HCT116 (cell line): ENCODE data around the gene ZBTB20. TPM values are rescaled to one million over a fixed set of nuclear protein-coding genes. Genes with fewer than 3 reads are reported as not detected.

Experiments
- ATAC-seq: fragments of 200-7000 bp; cut with Tn5 transposase; 2 replicates; pipeline ENCODE4 v1.9.1; 2020; ENCODE audit warnings: mild to moderate bottlenecking, moderate library complexity
- BruUV-seq: library from RNA; stranded (reverse); fragments of 400-500 nt; replicated peaks from 2 replicates; lab custom pipeline; 2021; lab: Mats Ljungman, UMichigan
- CTCF ChIA-PET: fragments of 300-600 bp; sonication (Branson Sonifier 250); formaldehyde crosslinking; loops from one replicate; lab custom pipeline; 2021; ENCODE audit warnings: antibody characterized with exemption; lab: Charles Lee
- POLR2A ChIA-PET: fragments of 300-600, 350-600 bp; sonication (Branson Sonifier 250); formaldehyde crosslinking; loops from one replicate; lab custom pipeline; 2021; ENCODE audit warnings: antibody characterized with exemption; lab: Charles Lee
- RAD21 ChIA-PET, 2 experiments: fragments of 300-600 bp; sonication (Branson Sonifier 250); formaldehyde crosslinking; loops; one replicate each; lab custom pipeline; 2023; ENCODE audit warnings: low total read pairs in 2 of 2; ENCODE audit not compliant: uncharacterized antibody in 2 of 2, unreplicated experiment in 2 of 2, low non-redundant PET in 1 of 2; lab: Charles Lee
- DNase-seq: peaks from one replicate; pipeline ENCODE4 v3.0.0-alpha.2; 2010; ENCODE audit warnings: low read depth, low spot score
- H2AFZ ChIP-seq: fragments of 200-600 bp; shearing (Covaris generic), sonication (generic); 2 replicates; pipeline ENCODE4 v1.6.1; 2017; ENCODE audit warnings: low read depth, mixed run types, mixed read lengths, antibody characterized with exemption, low read length; ENCODE audit not compliant: poor library complexity, severe bottlenecking
- H3K27ac ChIP-seq: 2 replicates; pipeline ENCODE4 v1.5.1; 2012; ENCODE audit warnings: low read depth, low read length
- H3K27me3 ChIP-seq: fragments of 200-600 bp; sonication (generic); 2 replicates; pipeline ENCODE4 v1.6.1; 2016; ENCODE audit warnings: mixed run types, low read length, mixed read lengths; ENCODE audit not compliant: insufficient read depth
- H3K36me3 ChIP-seq, 2 experiments: fragments of 200-500 bp in 1 of 2; fragments of 200-600 bp in 1 of 2; sonication (Bioruptor generic) in 1 of 2; sonication (generic) in 1 of 2; 2 replicates each; pipeline versions ENCODE4 v1.5.1 to v1.6.1; 2014 to 2016; ENCODE audit warnings: low read length in 2 of 2, inconsistent platforms in 1 of 2, mixed read lengths in 1 of 2, mixed run types in 1 of 2; ENCODE audit not compliant: insufficient read depth in 2 of 2, control insufficient read depth in 1 of 2
- H3K4me1 ChIP-seq, 2 experiments: fragments of 200-600 bp in 1 of 2; sonication (generic) in 1 of 2; 2 replicates each; pipeline versions ENCODE4 v1.5.1 to v1.6.1; 2012 to 2017; ENCODE audit warnings: low read length in 2 of 2, inconsistent platforms in 1 of 2, mild to moderate bottlenecking in 1 of 2, mixed read lengths in 1 of 2, mixed run types in 1 of 2, moderate library complexity in 1 of 2; ENCODE audit not compliant: insufficient read depth in 2 of 2, control insufficient read depth in 1 of 2
- H3K4me2 ChIP-seq: fragments of 200-600 bp; sonication (generic); 2 replicates; pipeline ENCODE4 v1.6.1; 2017; ENCODE audit warnings: mixed run types, low read length, mixed read lengths
- H3K4me3 ChIP-seq, 2 experiments: fragments of 200-600 bp in 1 of 2; sonication (generic) in 1 of 2; replicated peaks in 1 of 2; 2 replicates each; pipeline ENCODE4 v1.5.1; 2011 to 2016; ENCODE audit warnings: low read length in 2 of 2, control low read depth in 1 of 2, low read depth in 1 of 2, mild to moderate bottlenecking in 1 of 2, mixed read lengths in 1 of 2, mixed run types in 1 of 2
- H3K79me2 ChIP-seq: fragments of 200-600 bp; sonication (generic); 2 replicates; pipeline ENCODE4 v1.6.1; 2017; ENCODE audit warnings: mild to moderate bottlenecking, mixed run types, low read length, moderate library complexity, mixed read lengths; ENCODE audit not compliant: insufficient read depth
- H3K9ac ChIP-seq: fragments of 200-600 bp; sonication (generic); 2 replicates; pipeline ENCODE4 v1.6.1; 2016; ENCODE audit warnings: low read length, mixed read lengths
- H3K9me2 ChIP-seq: fragments of 200-600 bp; sonication (generic), shearing (Covaris generic); 2 replicates; pipeline ENCODE4 v1.6.1; 2017; ENCODE audit warnings: mixed run types, mild to moderate bottlenecking, moderate library complexity; ENCODE audit not compliant: insufficient read depth
- H3K9me3 ChIP-seq, 2 experiments: fragments of 200-500 bp in 1 of 2; fragments of 200-600 bp in 1 of 2; sonication (Bioruptor generic) in 1 of 2; sonication (generic) in 1 of 2; 2 replicates each; pipeline ENCODE4 v1.6.1; 2014 to 2017; ENCODE audit warnings: low read length in 2 of 2, mixed read lengths in 2 of 2, inconsistent platforms in 1 of 2, low read depth in 1 of 2, mild to moderate bottlenecking in 1 of 2, mixed run types in 1 of 2, moderate library complexity in 1 of 2; ENCODE audit not compliant: control insufficient read depth in 1 of 2, insufficient read depth in 1 of 2
- H4K20me1 ChIP-seq: fragments of 200-600 bp; sonication (generic), shearing (Covaris generic); 2 replicates; pipeline ENCODE4 v1.6.1; 2017; ENCODE audit warnings: mixed run types, mild to moderate bottlenecking, moderate library complexity; ENCODE audit not compliant: insufficient read depth
- CEBPB ChIP-seq: IDR thresholded peaks from 2 replicates; pipeline ENCODE4 v1.6.1; 2012; ENCODE audit warnings: low read depth
- EGR1 ChIP-seq: IDR thresholded peaks from 2 replicates; pipeline ENCODE4 v1.6.1; 2012; ENCODE audit warnings: low read depth
- EZH2phosphoT487 ChIP-seq: fragments of 200-600 bp; IDR thresholded peaks from 2 replicates; pipeline ENCODE4 v1.6.1; 2018; ENCODE audit warnings: antibody characterized with exemption, borderline replicate concordance
- FOSL1 ChIP-seq: IDR thresholded peaks from 2 replicates; pipeline ENCODE4 v1.6.1; 2012; ENCODE audit warnings: low read depth
- JUND ChIP-seq: IDR thresholded peaks from 2 replicates; pipeline ENCODE4 v1.6.1; 2012
- POLR2A ChIP-seq: IDR thresholded peaks from 2 replicates; pipeline ENCODE4 v1.7.0; 2011; ENCODE audit warnings: borderline replicate concordance; ENCODE audit not compliant: insufficient read depth, insufficient read length; ENCODE audit errors: extremely low read depth
- POLR2AphosphoS5 ChIP-seq: IDR thresholded peaks from 2 replicates; pipeline ENCODE4 v1.6.1; 2011; ENCODE audit warnings: mild to moderate bottlenecking, low read depth, low read length, moderate library complexity
- RAD21 ChIP-seq: IDR thresholded peaks from 2 replicates; pipeline ENCODE4 v1.6.1; 2012; ENCODE audit warnings: low read depth, mild to moderate bottlenecking
- SIN3A ChIP-seq: IDR thresholded peaks from 2 replicates; pipeline ENCODE4 v1.6.1; 2012; ENCODE audit warnings: low read depth
- SRF ChIP-seq: IDR thresholded peaks from 2 replicates; pipeline ENCODE4 v1.6.1; 2012; ENCODE audit warnings: low read depth
- TCF7L2 ChIP-seq: IDR thresholded peaks from 2 replicates; pipeline ENCODE4 v1.7.0; 2011; ENCODE audit warnings: borderline replicate concordance, inconsistent platforms; ENCODE audit not compliant: insufficient read depth, insufficient read length; ENCODE audit errors: extremely low read depth
- ZFX ChIP-seq: fragments of 450-650 bp; IDR thresholded peaks from 2 replicates; pipeline ENCODE4 v1.6.1; 2017
- intact Hi-C: fragments of 100-400 bp; cut with micrococcal nuclease; formaldehyde crosslinking; loops from 2 replicates; pipeline ENCODE4 v1.10.0; 2022
- total RNA-seq: library from RNA; stranded (reverse); gene quantifications from one replicate; pipeline ENCODE4 v1.2.1, GENCODE V29; 2021; ENCODE audit not compliant: unreplicated experiment
- TF ChIP-seq, protein P1 (sequence below): IDR thresholded peaks from 2 replicates; pipeline ENCODE4 v1.6.1; 2011; ENCODE audit warnings: mild to moderate bottlenecking, low read length, moderate library complexity; ENCODE audit not compliant: insufficient replicate concordance; ENCODE audit errors: extremely low read depth
- TF ChIP-seq, protein P2 (sequence below): IDR thresholded peaks from 2 replicates; pipeline ENCODE4 v1.6.1; 2012; ENCODE audit warnings: low read depth
- TF ChIP-seq, protein P3 (sequence below), 3 experiments: fragments of 200-600 bp in 1 of 3; sonication (generic) in 1 of 3; IDR thresholded peaks in 2 of 3; conservative IDR thresholded peaks in 1 of 3; 2 replicates each; pipeline ENCODE4 v1.5.1; 2012 to 2017; ENCODE audit warnings: low read depth in 2 of 3, low read length in 2 of 3, antibody characterized with exemption in 1 of 3, borderline replicate concordance in 1 of 3, control low read depth in 1 of 3, mild to moderate bottlenecking in 1 of 3, mixed read lengths in 1 of 3, mixed run types in 1 of 3, moderate library complexity in 1 of 3; ENCODE audit not compliant: insufficient read depth in 1 of 3
- TF ChIP-seq, protein P4 (sequence below): IDR thresholded peaks from 2 replicates; pipeline ENCODE4 v1.6.1; 2012
- TF ChIP-seq, protein P5 (sequence below): IDR thresholded peaks from 2 replicates; pipeline ENCODE4 v1.6.1; 2012

The ZBTB20 gene
- total RNA-seq, 1 experiment from 2014 or later = 42.1 TPM

DNA sequence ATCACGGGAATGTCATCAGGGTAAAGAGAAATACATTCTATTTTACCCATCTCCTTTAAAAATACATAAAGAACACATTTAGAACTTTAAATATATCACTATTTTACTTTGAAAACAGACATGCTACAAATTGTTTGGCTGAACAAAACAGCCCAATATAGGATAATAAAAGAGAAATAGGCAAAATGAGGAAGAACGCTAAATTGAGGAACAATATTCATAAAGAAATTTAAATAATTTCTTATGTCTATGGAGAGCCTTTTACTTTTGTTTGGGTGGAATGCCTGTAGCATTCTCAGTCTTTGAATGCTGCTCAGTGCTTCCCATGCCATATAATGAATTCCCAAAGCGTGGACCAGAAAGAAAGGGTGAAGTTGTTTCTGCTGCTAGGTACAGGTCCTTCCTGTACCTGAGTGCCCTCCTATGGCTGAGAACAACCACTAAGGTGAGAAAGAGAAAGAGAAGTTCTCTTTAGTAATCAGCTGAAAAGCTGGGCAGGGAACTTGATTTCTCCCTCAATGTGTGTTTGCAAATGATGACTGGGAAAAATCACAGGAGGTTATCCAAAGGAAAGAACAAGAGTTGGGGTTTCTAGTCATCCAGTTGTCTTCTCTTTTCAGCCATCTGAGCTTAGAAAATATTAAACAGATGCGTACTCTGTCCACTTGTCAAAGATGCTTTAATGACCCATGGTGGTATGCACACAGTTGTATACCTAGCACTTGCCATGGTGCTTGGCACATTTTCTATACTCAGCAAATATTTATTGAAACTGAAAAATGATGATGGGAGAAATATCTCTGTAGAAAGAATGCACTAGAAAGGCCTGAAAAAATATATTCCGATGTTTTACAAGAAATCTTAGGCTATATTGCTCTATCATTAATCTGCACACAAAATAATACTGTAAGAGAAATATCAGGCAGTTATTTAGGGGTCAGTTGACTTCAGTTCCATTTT lies 448.7 kb downstream of the ZBTB20 start:
- no peak overlapping the region for H3K9ac ChIP-seq
- H3K9me3 ChIP-seq = no peaks in the 10 kb centered on the region
- intact Hi-C loops = no loop called here
- ChIA-PET CTCF (no interaction called here), RAD21 (interaction anchor here in 1 of 2 experiments (0.7 kb wide), 1 partner anchor 298 kb away, joined by 4 read pairs; no protein-coding TSS in a partner anchor), POLR2A (no interaction called here)
- no peak overlapping the region for H2AFZ ChIP-seq
- no peak overlapping the region for H3K4me2 ChIP-seq
- H3K9me2 ChIP-seq = no peaks in the 10 kb centered on the region; the same call in 1 of the 2 replicates
- no peak for DNase-seq
- H3K4me3 ChIP-seq = no peak overlapping the region
- BruUV-seq = no TSS peak
- H3K27me3 ChIP-seq = no peaks in the 10 kb centered on the region
- no peaks in the 10 kb centered on the region; a peak in 1 of 4 replicates for H3K36me3 ChIP-seq
- ATAC-seq = peak; percentile 49; the same call in 1 of the 2 replicates
- TF ChIP-seq FOSL1 (no peak), SIN3A (no peak), TCF7L2 (no peak), EZH2phosphoT487 (no peak), RAD21 (peak; percentile 47), JUND (no peak), ZFX (no peak), POLR2A (no peak), POLR2AphosphoS5 (no peak), SRF (no peak), CEBPB (no peak), EGR1 (no peak)
- TF ChIP-seq, protein P1, sequence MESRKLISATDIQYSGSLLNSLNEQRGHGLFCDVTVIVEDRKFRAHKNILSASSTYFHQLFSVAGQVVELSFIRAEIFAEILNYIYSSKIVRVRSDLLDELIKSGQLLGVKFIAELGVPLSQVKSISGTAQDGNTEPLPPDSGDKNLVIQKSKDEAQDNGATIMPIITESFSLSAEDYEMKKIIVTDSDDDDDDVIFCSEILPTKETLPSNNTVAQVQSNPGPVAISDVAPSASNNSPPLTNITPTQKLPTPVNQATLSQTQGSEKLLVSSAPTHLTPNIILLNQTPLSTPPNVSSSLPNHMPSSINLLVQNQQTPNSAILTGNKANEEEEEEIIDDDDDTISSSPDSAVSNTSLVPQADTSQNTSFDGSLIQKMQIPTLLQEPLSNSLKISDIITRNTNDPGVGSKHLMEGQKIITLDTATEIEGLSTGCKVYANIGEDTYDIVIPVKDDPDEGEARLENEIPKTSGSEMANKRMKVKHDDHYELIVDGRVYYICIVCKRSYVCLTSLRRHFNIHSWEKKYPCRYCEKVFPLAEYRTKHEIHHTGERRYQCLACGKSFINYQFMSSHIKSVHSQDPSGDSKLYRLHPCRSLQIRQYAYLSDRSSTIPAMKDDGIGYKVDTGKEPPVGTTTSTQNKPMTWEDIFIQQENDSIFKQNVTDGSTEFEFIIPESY = no peak
- TF ChIP-seq, protein P2, sequence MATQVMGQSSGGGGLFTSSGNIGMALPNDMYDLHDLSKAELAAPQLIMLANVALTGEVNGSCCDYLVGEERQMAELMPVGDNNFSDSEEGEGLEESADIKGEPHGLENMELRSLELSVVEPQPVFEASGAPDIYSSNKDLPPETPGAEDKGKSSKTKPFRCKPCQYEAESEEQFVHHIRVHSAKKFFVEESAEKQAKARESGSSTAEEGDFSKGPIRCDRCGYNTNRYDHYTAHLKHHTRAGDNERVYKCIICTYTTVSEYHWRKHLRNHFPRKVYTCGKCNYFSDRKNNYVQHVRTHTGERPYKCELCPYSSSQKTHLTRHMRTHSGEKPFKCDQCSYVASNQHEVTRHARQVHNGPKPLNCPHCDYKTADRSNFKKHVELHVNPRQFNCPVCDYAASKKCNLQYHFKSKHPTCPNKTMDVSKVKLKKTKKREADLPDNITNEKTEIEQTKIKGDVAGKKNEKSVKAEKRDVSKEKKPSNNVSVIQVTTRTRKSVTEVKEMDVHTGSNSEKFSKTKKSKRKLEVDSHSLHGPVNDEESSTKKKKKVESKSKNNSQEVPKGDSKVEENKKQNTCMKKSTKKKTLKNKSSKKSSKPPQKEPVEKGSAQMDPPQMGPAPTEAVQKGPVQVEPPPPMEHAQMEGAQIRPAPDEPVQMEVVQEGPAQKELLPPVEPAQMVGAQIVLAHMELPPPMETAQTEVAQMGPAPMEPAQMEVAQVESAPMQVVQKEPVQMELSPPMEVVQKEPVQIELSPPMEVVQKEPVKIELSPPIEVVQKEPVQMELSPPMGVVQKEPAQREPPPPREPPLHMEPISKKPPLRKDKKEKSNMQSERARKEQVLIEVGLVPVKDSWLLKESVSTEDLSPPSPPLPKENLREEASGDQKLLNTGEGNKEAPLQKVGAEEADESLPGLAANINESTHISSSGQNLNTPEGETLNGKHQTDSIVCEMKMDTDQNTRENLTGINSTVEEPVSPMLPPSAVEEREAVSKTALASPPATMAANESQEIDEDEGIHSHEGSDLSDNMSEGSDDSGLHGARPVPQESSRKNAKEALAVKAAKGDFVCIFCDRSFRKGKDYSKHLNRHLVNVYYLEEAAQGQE = no peak
- TF ChIP-seq, protein P3, sequence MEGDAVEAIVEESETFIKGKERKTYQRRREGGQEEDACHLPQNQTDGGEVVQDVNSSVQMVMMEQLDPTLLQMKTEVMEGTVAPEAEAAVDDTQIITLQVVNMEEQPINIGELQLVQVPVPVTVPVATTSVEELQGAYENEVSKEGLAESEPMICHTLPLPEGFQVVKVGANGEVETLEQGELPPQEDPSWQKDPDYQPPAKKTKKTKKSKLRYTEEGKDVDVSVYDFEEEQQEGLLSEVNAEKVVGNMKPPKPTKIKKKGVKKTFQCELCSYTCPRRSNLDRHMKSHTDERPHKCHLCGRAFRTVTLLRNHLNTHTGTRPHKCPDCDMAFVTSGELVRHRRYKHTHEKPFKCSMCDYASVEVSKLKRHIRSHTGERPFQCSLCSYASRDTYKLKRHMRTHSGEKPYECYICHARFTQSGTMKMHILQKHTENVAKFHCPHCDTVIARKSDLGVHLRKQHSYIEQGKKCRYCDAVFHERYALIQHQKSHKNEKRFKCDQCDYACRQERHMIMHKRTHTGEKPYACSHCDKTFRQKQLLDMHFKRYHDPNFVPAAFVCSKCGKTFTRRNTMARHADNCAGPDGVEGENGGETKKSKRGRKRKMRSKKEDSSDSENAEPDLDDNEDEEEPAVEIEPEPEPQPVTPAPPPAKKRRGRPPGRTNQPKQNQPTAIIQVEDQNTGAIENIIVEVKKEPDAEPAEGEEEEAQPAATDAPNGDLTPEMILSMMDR (IDR thresholded peaks at IDR 0.05 in 2 of 3, conservative IDR thresholded peaks at IDR 0.05 in 1 of 3; ENCODE audit: borderline replicate concordance in 1 of 3, insufficient read depth in 1 of 3, low read depth in 2 of 3, low read length in 2 of 3) = 0 out of 6 replicates have a peak, but pooled peaks of 1 of the 3 experiments have one; percentile 11
- TF ChIP-seq, protein P4, sequence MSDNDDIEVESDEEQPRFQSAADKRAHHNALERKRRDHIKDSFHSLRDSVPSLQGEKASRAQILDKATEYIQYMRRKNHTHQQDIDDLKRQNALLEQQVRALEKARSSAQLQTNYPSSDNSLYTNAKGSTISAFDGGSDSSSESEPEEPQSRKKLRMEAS = no peak
- TF ChIP-seq, protein P5, sequence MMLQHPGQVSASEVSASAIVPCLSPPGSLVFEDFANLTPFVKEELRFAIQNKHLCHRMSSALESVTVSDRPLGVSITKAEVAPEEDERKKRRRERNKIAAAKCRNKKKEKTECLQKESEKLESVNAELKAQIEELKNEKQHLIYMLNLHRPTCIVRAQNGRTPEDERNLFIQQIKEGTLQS = no peak
- no peaks in the 10 kb centered on the region for H4K20me1 ChIP-seq
- H3K79me2 ChIP-seq = peaks cover 77% of the 10 kb centered on the region
- no peak overlapping the region for H3K27ac ChIP-seq
- H3K4me1 ChIP-seq = peaks cover 20 to 47% of the 10 kb centered on the region in 2 experiments; a peak in 3 of 4 replicates
